SK-N-SH treated with all-trans-retinoic acid at 6 μM for 48 hours (cell line): Measurements from ENCODE around the gene TEX13D.

Source experiments
- ATAC-seq: fragments of 200-7000 bp; cut with Tn5 transposase; 3 replicates; pipeline ENCODE4 v1.9.1; 2020; ENCODE audit warnings: mild to moderate bottlenecking, moderate library complexity
- ARNTL ChIP-seq: fragments of 450-650 bp; formaldehyde crosslinking; IDR thresholded peaks from 2 replicates; pipeline ENCODE4 v1.5.0; 2020; ENCODE audit warnings: low read depth, mild to moderate bottlenecking, moderate library complexity, borderline replicate concordance
- BACH2 ChIP-seq: fragments of 250-450 bp; sonication (Bioruptor Pico); IDR thresholded peaks from 2 replicates; pipeline ENCODE4 v1.9.0; 2021; ENCODE audit warnings: mild to moderate bottlenecking, borderline replicate concordance
- CSDC2 ChIP-seq: fragments of 250-450 bp; sonication (Bioruptor Pico); IDR thresholded peaks from 2 replicates; pipeline ENCODE4 v1.5.0; 2020; ENCODE audit warnings: mild to moderate bottlenecking, moderate library complexity
- CSRNP3 ChIP-seq: fragments of 250-450 bp; sonication (Bioruptor Pico); IDR thresholded peaks from 2 replicates; pipeline ENCODE4 v1.5.1; 2021; ENCODE audit warnings: mild to moderate bottlenecking, moderate library complexity
- ESRRG ChIP-seq: fragments of 250-450 bp; sonication (Bioruptor Pico); IDR thresholded peaks from 2 replicates; pipeline ENCODE4 v1.6.1; 2021; ENCODE audit warnings: mild to moderate bottlenecking
- GLIS3 ChIP-seq: fragments of 250-450 bp; sonication (Bioruptor Pico); IDR thresholded peaks from 2 replicates; pipeline ENCODE4 v1.5.0; 2020; ENCODE audit warnings: mild to moderate bottlenecking, moderate library complexity
- ISL1 ChIP-seq: fragments of 250-450 bp; sonication (Bioruptor Pico); IDR thresholded peaks from 2 replicates; pipeline ENCODE4 v2.1.2; 2022; ENCODE audit warnings: mild to moderate bottlenecking, moderate library complexity
- OSR1 ChIP-seq: fragments of 250-450 bp; sonication (Bioruptor Pico); IDR thresholded peaks from 2 replicates; pipeline ENCODE4 v1.8.0; 2022; ENCODE audit warnings: moderate library complexity, mild to moderate bottlenecking, inconsistent platforms
- PPARA ChIP-seq: fragments of 250-450 bp; sonication (Bioruptor Pico); IDR thresholded peaks from 2 replicates; pipeline ENCODE4 v1.5.0; 2020; ENCODE audit warnings: mild to moderate bottlenecking, borderline replicate concordance
- RARB ChIP-seq: fragments of 250-450 bp; sonication (Bioruptor Pico); IDR thresholded peaks from 2 replicates; pipeline ENCODE4 v1.8.0; 2021; ENCODE audit warnings: mild to moderate bottlenecking, moderate library complexity
- SNAI2 ChIP-seq: fragments of 250-450 bp; sonication (Bioruptor Pico); IDR thresholded peaks from 2 replicates; pipeline ENCODE4 v1.5.0; 2020; ENCODE audit warnings: mild to moderate bottlenecking, moderate library complexity
- TCF4 ChIP-seq: fragments of 250-450 bp; sonication (Bioruptor Pico); IDR thresholded peaks from 2 replicates; pipeline ENCODE4 v1.8.0; 2021; ENCODE audit warnings: mild to moderate bottlenecking, moderate library complexity, borderline replicate concordance
- TOX ChIP-seq: fragments of 250-450 bp; sonication (Bioruptor Pico); IDR thresholded peaks from 2 replicates; pipeline ENCODE4 v1.8.0; 2021; ENCODE audit warnings: mild to moderate bottlenecking, moderate library complexity, borderline replicate concordance
- ZC3H10 ChIP-seq: fragments of 250-450 bp; sonication (Bioruptor Pico); IDR thresholded peaks from 2 replicates; pipeline ENCODE4 v1.5.1; 2021; ENCODE audit warnings: mild to moderate bottlenecking, moderate library complexity
- ZFP3 ChIP-seq: fragments of 250-450 bp; sonication (Bioruptor Pico); IDR thresholded peaks from 2 replicates; pipeline ENCODE4 v1.5.0; 2020; ENCODE audit warnings: mild to moderate bottlenecking, moderate library complexity
- ZFP30 ChIP-seq: fragments of 450-650 bp; formaldehyde crosslinking; IDR thresholded peaks from 2 replicates; pipeline ENCODE4 v1.5.0; 2022; ENCODE audit warnings: mild to moderate bottlenecking, moderate library complexity
- ZNF70 ChIP-seq: fragments of 450-650 bp; formaldehyde crosslinking; IDR thresholded peaks from 2 replicates; pipeline ENCODE4 v1.5.0; 2020; ENCODE audit warnings: mild to moderate bottlenecking, moderate library complexity
- TF ChIP-seq, protein P1 (sequence below): fragments of 250-450 bp; sonication (Bioruptor Pico); IDR thresholded peaks from 2 replicates; pipeline ENCODE4 v1.5.1; 2020; ENCODE audit warnings: low read depth, mild to moderate bottlenecking, moderate library complexity
- TF ChIP-seq, protein P2 (sequence below): fragments of 250-450 bp; sonication (Bioruptor Pico); IDR thresholded peaks from 2 replicates; pipeline ENCODE4 v1.8.0; 2021; ENCODE audit warnings: low read depth, mild to moderate bottlenecking, moderate library complexity, borderline replicate concordance
- TF ChIP-seq, protein P3 (sequence below): fragments of 250-450 bp; sonication (Bioruptor Pico); IDR thresholded peaks from 2 replicates; pipeline ENCODE4 v1.5.0; 2020; ENCODE audit warnings: mild to moderate bottlenecking, moderate library complexity
- TF ChIP-seq, protein P4 (sequence below): fragments of 250-450 bp; sonication (Bioruptor Pico); IDR thresholded peaks from 2 replicates; pipeline ENCODE4 v1.8.0; 2020; ENCODE audit warnings: mild to moderate bottlenecking, moderate library complexity, borderline replicate concordance

TEX13D gene

GRCh38 chrX:124347242-124347641 is 14.8 kb downstream of the TEX13D start (continued):
- TF ChIP-seq CSRNP3 (no peak), TCF4 (CRISPR knock-in tag) (no peak), ZFP30 (CRISPR knock-in tag) (no peak), ZNF70 (CRISPR knock-in tag) (no peak)
- TF ChIP-seq, protein P1, sequence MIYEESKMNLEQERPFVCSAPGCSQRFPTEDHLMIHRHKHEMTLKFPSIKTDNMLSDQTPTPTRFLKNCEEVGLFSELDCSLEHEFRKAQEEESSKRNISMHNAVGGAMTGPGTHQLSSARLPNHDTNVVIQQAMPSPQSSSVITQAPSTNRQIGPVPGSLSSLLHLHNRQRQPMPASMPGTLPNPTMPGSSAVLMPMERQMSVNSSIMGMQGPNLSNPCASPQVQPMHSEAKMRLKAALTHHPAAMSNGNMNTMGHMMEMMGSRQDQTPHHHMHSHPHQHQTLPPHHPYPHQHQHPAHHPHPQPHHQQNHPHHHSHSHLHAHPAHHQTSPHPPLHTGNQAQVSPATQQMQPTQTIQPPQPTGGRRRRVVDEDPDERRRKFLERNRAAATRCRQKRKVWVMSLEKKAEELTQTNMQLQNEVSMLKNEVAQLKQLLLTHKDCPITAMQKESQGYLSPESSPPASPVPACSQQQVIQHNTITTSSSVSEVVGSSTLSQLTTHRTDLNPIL, result no peak

DNA sequence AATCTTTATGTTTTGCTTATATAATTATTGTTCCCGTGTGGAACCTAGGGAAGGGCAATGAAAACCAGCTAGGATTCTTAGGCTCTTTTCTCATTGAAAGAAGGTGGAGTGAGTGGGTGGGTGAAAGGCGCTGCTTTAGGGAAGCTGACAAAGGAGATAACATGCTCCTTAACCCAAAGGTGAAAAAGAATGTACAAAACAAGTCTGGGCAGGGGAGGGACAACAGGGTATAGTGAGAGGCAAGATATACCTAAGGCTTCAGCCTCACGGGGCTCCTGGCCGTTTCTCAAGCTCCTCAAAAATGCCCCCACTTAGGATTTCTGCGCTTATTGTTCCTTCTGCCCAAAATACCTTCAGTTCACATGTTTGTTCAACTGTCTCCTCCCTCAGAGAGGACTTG is 15.7 kb downstream of the TEX13D start:
- TF ChIP-seq ZNF70 (CRISPR knock-in tag) (no peak), TCF4 (CRISPR knock-in tag) (no peak), ESRRG (CRISPR knock-in tag) (no peak), BACH2 (no peak), ZFP3 (CRISPR knock-in tag) (no peak), RARB (CRISPR knock-in tag) (no peak), ARNTL (CRISPR knock-in tag) (no peak), PPARA (CRISPR knock-in tag) (no peak), CSRNP3 (no peak), ISL1 (CRISPR knock-in tag) (no peak), ZFP30 (CRISPR knock-in tag) (no peak), ZC3H10 (CRISPR knock-in tag) (no peak), OSR1 (CRISPR knock-in tag) (no peak), SNAI2 (CRISPR knock-in tag) (no peak), TOX (CRISPR knock-in tag) (no peak), CSDC2 (CRISPR knock-in tag) (no peak), GLIS3 (CRISPR knock-in tag) (no peak)
- TF ChIP-seq, protein P2, sequence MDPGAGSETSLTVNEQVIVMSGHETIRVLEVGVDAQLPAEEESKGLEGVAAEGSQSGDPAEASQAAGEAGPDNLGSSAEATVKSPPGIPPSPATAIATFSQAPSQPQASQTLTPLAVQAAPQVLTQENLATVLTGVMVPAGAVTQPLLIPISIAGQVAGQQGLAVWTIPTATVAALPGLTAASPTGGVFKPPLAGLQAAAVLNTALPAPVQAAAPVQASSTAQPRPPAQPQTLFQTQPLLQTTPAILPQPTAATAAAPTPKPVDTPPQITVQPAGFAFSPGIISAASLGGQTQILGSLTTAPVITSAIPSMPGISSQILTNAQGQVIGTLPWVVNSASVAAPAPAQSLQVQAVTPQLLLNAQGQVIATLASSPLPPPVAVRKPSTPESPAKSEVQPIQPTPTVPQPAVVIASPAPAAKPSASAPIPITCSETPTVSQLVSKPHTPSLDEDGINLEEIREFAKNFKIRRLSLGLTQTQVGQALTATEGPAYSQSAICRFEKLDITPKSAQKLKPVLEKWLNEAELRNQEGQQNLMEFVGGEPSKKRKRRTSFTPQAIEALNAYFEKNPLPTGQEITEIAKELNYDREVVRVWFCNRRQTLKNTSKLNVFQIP (CRISPR knock-in tag), result no peak
- TF ChIP-seq, protein P3, sequence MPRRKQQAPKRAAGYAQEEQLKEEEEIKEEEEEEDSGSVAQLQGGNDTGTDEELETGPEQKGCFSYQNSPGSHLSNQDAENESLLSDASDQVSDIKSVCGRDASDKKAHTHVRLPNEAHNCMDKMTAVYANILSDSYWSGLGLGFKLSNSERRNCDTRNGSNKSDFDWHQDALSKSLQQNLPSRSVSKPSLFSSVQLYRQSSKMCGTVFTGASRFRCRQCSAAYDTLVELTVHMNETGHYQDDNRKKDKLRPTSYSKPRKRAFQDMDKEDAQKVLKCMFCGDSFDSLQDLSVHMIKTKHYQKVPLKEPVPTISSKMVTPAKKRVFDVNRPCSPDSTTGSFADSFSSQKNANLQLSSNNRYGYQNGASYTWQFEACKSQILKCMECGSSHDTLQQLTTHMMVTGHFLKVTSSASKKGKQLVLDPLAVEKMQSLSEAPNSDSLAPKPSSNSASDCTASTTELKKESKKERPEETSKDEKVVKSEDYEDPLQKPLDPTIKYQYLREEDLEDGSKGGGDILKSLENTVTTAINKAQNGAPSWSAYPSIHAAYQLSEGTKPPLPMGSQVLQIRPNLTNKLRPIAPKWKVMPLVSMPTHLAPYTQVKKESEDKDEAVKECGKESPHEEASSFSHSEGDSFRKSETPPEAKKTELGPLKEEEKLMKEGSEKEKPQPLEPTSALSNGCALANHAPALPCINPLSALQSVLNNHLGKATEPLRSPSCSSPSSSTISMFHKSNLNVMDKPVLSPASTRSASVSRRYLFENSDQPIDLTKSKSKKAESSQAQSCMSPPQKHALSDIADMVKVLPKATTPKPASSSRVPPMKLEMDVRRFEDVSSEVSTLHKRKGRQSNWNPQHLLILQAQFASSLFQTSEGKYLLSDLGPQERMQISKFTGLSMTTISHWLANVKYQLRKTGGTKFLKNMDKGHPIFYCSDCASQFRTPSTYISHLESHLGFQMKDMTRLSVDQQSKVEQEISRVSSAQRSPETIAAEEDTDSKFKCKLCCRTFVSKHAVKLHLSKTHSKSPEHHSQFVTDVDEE (CRISPR knock-in tag), result no peak
- TF ChIP-seq, protein P4, sequence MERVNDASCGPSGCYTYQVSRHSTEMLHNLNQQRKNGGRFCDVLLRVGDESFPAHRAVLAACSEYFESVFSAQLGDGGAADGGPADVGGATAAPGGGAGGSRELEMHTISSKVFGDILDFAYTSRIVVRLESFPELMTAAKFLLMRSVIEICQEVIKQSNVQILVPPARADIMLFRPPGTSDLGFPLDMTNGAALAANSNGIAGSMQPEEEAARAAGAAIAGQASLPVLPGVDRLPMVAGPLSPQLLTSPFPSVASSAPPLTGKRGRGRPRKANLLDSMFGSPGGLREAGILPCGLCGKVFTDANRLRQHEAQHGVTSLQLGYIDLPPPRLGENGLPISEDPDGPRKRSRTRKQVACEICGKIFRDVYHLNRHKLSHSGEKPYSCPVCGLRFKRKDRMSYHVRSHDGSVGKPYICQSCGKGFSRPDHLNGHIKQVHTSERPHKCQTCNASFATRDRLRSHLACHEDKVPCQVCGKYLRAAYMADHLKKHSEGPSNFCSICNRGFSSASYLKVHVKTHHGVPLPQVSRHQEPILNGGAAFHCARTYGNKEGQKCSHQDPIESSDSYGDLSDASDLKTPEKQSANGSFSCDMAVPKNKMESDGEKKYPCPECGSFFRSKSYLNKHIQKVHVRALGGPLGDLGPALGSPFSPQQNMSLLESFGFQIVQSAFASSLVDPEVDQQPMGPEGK, result no peak
- ATAC-seq, result no peak
